Measurements from ENCODE around the gene YWHAE. TPM values are rescaled to one million over a fixed set of nuclear protein-coding genes. Genes with fewer than 3 reads are reported as not detected.

YWHAE gene
- total RNA-seq, 1 experiment from 2014 or later = 1,282 TPM

- Mint-ChIP-seq H3K4me3 (no peak overlapping the region), H3K4me1 (peaks cover 9 to 15% of the 10 kb centered on the region in 2 experiments), H3K27me3 (ENCODE audit: low read depth) (peaks cover 8% of the 10 kb centered on the region), H3K36me3 (ENCODE audit: insufficient read depth in 1 of 3, low read depth in 3 of 3) (peaks cover 15 to 22% (median 17%) of the 10 kb centered on the region in 3 experiments), H3K9me3 (peaks cover 3% of the 10 kb centered on the region in 2 experiments; a peak in 2 of 5 replicates), H3K27ac (no peak overlapping the region)
- Histone ChIP-seq H4K91ac (ENCODE audit: insufficient read length, low read depth, low read length) (no peak overlapping the region), H3K56ac (ENCODE audit: insufficient read length, low read depth, low read length) (no peak overlapping the region), H2AFZ (ENCODE audit: low read length) (no peak overlapping the region), H4K8ac (replicated peaks; ENCODE audit: insufficient read length, low read depth, low read length) (no peak overlapping the region), H3K23ac (ENCODE audit: insufficient read length, low read depth, low read length) (no peak overlapping the region), H3K9ac (ENCODE audit: extremely low read depth, insufficient read length, low read length) (no peak overlapping the region), H3K4me1 (ENCODE audit: insufficient read depth, low read length) (no peaks in the 10 kb centered on the region), H3K27me3 (ENCODE audit: insufficient read depth, low read length) (no peaks in the 10 kb centered on the region), H2BK15ac (ENCODE audit: low read depth, low read length) (no peak overlapping the region), H3K18ac (ENCODE audit: insufficient read length, low read depth, low read length) (no peak overlapping the region), H2BK20ac (ENCODE audit: low read depth, low read length, poor library complexity, severe bottlenecking) (no peak overlapping the region), H3K14ac (ENCODE audit: insufficient read depth, low read length) (no peak overlapping the region), H2BK12ac (ENCODE audit: insufficient read length, low read depth, low read length) (no peak overlapping the region), H3K27ac (ENCODE audit: insufficient read length, low read depth, low read length) (no peak overlapping the region), H3K4me2 (ENCODE audit: insufficient read depth, insufficient read length, low read length) (no peak overlapping the region), H3K4ac (ENCODE audit: low read depth, low read length) (no peak overlapping the region), H3K79me2 (ENCODE audit: insufficient read depth, low read length) (peaks cover 20% of the 10 kb centered on the region), H3T11ph (ENCODE audit: low read length) (no peak overlapping the region), H2BK120ac (ENCODE audit: low read depth, low read length, poor library complexity, severe bottlenecking) (no peak overlapping the region), H2BK5ac (ENCODE audit: insufficient read length, low read length) (no peak overlapping the region), H2AK5ac (ENCODE audit: insufficient read length, low read length) (no peak overlapping the region), H3K23me2 (ENCODE audit: insufficient read length, low read depth, low read length, poor library complexity, severe bottlenecking) (peaks cover 7% of the 10 kb centered on the region), H3K79me1 (ENCODE audit: insufficient read depth, low read depth, low read length, poor library complexity, severe bottlenecking) (no peaks in the 10 kb centered on the region), H4K20me1 (ENCODE audit: control insufficient read depth, insufficient read depth, insufficient read length) (no peaks in the 10 kb centered on the region), H4K5ac (ENCODE audit: insufficient read length, low read depth, low read length) (no peak overlapping the region), H3K9me3 (ENCODE audit: control insufficient read depth, low read depth, low read length) (no peaks in the 10 kb centered on the region)
- TF ChIP-seq, protein P1, sequence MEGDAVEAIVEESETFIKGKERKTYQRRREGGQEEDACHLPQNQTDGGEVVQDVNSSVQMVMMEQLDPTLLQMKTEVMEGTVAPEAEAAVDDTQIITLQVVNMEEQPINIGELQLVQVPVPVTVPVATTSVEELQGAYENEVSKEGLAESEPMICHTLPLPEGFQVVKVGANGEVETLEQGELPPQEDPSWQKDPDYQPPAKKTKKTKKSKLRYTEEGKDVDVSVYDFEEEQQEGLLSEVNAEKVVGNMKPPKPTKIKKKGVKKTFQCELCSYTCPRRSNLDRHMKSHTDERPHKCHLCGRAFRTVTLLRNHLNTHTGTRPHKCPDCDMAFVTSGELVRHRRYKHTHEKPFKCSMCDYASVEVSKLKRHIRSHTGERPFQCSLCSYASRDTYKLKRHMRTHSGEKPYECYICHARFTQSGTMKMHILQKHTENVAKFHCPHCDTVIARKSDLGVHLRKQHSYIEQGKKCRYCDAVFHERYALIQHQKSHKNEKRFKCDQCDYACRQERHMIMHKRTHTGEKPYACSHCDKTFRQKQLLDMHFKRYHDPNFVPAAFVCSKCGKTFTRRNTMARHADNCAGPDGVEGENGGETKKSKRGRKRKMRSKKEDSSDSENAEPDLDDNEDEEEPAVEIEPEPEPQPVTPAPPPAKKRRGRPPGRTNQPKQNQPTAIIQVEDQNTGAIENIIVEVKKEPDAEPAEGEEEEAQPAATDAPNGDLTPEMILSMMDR (conservative IDR thresholded peaks at IDR 0.05) = no peak
- no CpG with 5 or more reads among the region's 4 CpGs for WGBS (ENCODE audit: extremely low coverage, insufficient read length, low lambda C conversion rate)
- DNase-seq = no peak
Observed at GRCh38 chr17:1402262-1402586, 2.2 kb upstream of the YWHAE start.

All from H9 (cell line).